Keratinocyte (primary cell): Measurements from ENCODE around the gene NPIPB8. TPM values are rescaled to one million over a fixed set of nuclear protein-coding genes. Genes with fewer than 3 reads are reported as not detected.
"Not testable (repeated sequence)": the region's sequence is repeated elsewhere in the genome, so short reads cannot be mapped to it uniquely, and the experiment has no call there.

Experiments used
- DNase-seq: peaks from one replicate; pipeline ENCODE4 v3.0.0-alpha.2; 2011; ENCODE audit warnings: low read depth, missing footprints, low spot score
- FAIRE-seq: peaks from 2 replicates; lab custom pipeline; 2011; peaks lifted over from hg19 to GRCh38; lab: Jason Lieb, UNC
- H2AFZ ChIP-seq: 2 replicates; pipeline ENCODE4 v1.6.0; 2012; ENCODE audit warnings: low read length, control low read depth, inconsistent platforms; ENCODE audit not compliant: control insufficient read depth
- H3K27ac ChIP-seq: 2 replicates; pipeline ENCODE4 v1.5.1; 2011; ENCODE audit warnings: low read length; ENCODE audit not compliant: control insufficient read depth, insufficient read depth
- H3K27me3 ChIP-seq: 3 replicates; pipeline ENCODE4 v1.6.0; 2011; ENCODE audit warnings: low read length; ENCODE audit not compliant: control insufficient read depth, insufficient read depth; ENCODE audit errors: extremely low read depth
- H3K36me3 ChIP-seq, 2 experiments: 2 replicates in 1 of 2; 3 replicates in 1 of 2; pipeline ENCODE4 v1.5.1; 2011; ENCODE audit warnings: low read length in 2 of 2, mild to moderate bottlenecking in 1 of 2; ENCODE audit not compliant: control insufficient read depth in 2 of 2, insufficient read depth in 2 of 2; ENCODE audit errors: extremely low read depth in 1 of 2
- H3K4me1 ChIP-seq: 3 replicates; pipeline ENCODE4 v1.5.1; 2011; ENCODE audit warnings: low read length; ENCODE audit not compliant: control insufficient read depth, insufficient read depth; ENCODE audit errors: extremely low read depth
- H3K4me2 ChIP-seq: 3 replicates; pipeline ENCODE4 v1.6.0; 2011; ENCODE audit warnings: low read depth, low read length; ENCODE audit not compliant: control insufficient read depth, insufficient read depth; ENCODE audit errors: extremely low read depth
- H3K4me3 ChIP-seq, 3 experiments: fragments of 200-600 bp in 1 of 3; sonication (generic) in 1 of 3; 2 replicates in 2 of 3; 3 replicates in 1 of 3; pipeline ENCODE4 v1.5.1; 2011 to 2016; ENCODE audit warnings: low read length in 3 of 3, mild to moderate bottlenecking in 3 of 3, control low read depth in 2 of 3, inconsistent platforms in 1 of 3, low read depth in 1 of 3, mixed read lengths in 1 of 3, mixed run types in 1 of 3, moderate library complexity in 1 of 3; ENCODE audit not compliant: control insufficient read depth in 2 of 3, insufficient read depth in 2 of 3; ENCODE audit errors: extremely low read depth in 1 of 3
- H3K79me2 ChIP-seq: 2 replicates; pipeline ENCODE4 v1.6.0; 2012; ENCODE audit warnings: low read length; ENCODE audit not compliant: control insufficient read depth, insufficient read depth
- H3K9ac ChIP-seq: 3 replicates; pipeline ENCODE4 v1.6.0; 2011; ENCODE audit warnings: low read length; ENCODE audit not compliant: control insufficient read depth, insufficient read depth; ENCODE audit errors: extremely low read depth
- H3K9me1 ChIP-seq: 3 replicates; pipeline ENCODE4 v1.6.0; 2011; ENCODE audit warnings: low read length; ENCODE audit not compliant: control insufficient read depth, insufficient read depth; ENCODE audit errors: extremely low read depth
- H3K9me3 ChIP-seq: 2 replicates; pipeline ENCODE4 v1.5.1; 2012; ENCODE audit warnings: low read depth, low read length; ENCODE audit not compliant: control insufficient read depth
- H4K20me1 ChIP-seq: 3 replicates; pipeline ENCODE4 v1.6.0; 2011; ENCODE audit warnings: low read length; ENCODE audit not compliant: control insufficient read depth, insufficient read depth; ENCODE audit errors: extremely low read depth
- EZH2 ChIP-seq: IDR thresholded peaks from one replicate; pipeline ENCODE4 v1.6.1; 2012; ENCODE audit warnings: inconsistent platforms, mild to moderate bottlenecking, low read length, moderate library complexity
- dilution Hi-C: fragments of 300-500 bp; cut with MboI; formaldehyde crosslinking; loops from one replicate; pipeline ENCODE4 v1.7.0; 2020; ENCODE audit warnings: low sequenced_read_pairs; ENCODE audit not compliant: extremely low pct_ligation_motif_present
- polyA plus RNA-seq, 5 experiments: library from polyadenylated mRNA; depleted of rRNA in 3 of 5; stranded (reverse) in 3 of 5; stranded (forward) in 1 of 5; unstranded in 1 of 5; fragments of >200 nt; gene quantifications; 1 replicate in 1 of 5; 2 replicates in 3 of 5; 3 replicates in 1 of 5; pipeline versions ENCODE4 v1.2.1 to v1.2.3, GENCODE V29; 2011 to 2012; ENCODE audit warnings: missing spikeins in 2 of 5, low read depth in 1 of 5, low replicate concordance in 1 of 5
- TF ChIP-seq, protein P1 (sequence below), 3 experiments: IDR thresholded peaks in 1 of 3; conservative IDR thresholded peaks in 1 of 3; optimal IDR thresholded peaks in 1 of 3; 2 replicates in 2 of 3; 3 replicates in 1 of 3; pipeline versions ENCODE3 to v1.5.1; 2011; ENCODE audit warnings: low read length in 3 of 3, mild to moderate bottlenecking in 3 of 3, moderate library complexity in 2 of 3, control low read depth in 1 of 3, inconsistent platforms in 1 of 3; ENCODE audit not compliant: insufficient read depth in 2 of 3; ENCODE audit errors: extremely low read depth in 1 of 3

Gene NPIPB8
- polyA plus RNA-seq, 1 donor (not counting 4 experiments of a cell fraction or from before 2014, with no cell fraction given) = 0.41 TPM

DNA sequence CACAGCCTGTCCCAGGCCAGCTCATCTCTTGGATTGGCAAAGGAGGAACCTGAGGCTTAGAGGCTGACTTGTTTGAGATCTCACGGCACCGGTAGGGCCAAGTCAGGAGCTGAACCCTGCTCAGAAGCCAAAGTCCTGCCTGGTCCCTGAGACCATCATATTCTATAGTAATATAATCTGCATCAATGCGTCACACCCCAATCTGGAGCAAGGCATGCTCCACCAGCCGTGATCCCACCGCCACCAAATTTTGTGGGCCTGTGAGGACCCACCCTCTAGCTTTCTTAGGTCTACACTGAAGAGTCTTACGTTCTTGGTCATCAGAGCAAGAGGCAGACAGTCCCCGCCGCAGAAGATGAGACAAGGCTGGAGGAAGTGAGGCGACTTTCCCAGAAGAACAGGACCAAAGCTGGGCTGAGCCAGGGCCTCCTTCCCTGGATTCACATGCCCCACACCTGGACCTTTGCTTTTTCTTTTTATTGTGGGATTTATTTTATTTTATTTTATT lies 30.7 kb upstream of the NPIPB8 start:
- no peaks in the 10 kb centered on the region for H3K36me3 ChIP-seq
- H4K20me1 ChIP-seq = no peaks in the 10 kb centered on the region
- H3K27ac ChIP-seq = no peak overlapping the region
- no peaks in the 10 kb centered on the region for H3K9me3 ChIP-seq
- dilution Hi-C loops = no loop called here
- DNase-seq (no peak), FAIRE-seq (no peak)
- no peaks in the 10 kb centered on the region for H3K9me1 ChIP-seq
- H3K4me2 ChIP-seq = no peak overlapping the region
- no peak overlapping the region for H3K4me3 ChIP-seq
- H2AFZ ChIP-seq = no peak overlapping the region
- no peak overlapping the region for H3K9ac ChIP-seq
- TF ChIP-seq EZH2 = no peak
- TF ChIP-seq, protein P1, sequence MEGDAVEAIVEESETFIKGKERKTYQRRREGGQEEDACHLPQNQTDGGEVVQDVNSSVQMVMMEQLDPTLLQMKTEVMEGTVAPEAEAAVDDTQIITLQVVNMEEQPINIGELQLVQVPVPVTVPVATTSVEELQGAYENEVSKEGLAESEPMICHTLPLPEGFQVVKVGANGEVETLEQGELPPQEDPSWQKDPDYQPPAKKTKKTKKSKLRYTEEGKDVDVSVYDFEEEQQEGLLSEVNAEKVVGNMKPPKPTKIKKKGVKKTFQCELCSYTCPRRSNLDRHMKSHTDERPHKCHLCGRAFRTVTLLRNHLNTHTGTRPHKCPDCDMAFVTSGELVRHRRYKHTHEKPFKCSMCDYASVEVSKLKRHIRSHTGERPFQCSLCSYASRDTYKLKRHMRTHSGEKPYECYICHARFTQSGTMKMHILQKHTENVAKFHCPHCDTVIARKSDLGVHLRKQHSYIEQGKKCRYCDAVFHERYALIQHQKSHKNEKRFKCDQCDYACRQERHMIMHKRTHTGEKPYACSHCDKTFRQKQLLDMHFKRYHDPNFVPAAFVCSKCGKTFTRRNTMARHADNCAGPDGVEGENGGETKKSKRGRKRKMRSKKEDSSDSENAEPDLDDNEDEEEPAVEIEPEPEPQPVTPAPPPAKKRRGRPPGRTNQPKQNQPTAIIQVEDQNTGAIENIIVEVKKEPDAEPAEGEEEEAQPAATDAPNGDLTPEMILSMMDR (optimal IDR thresholded peaks at IDR 0.05 in 1 of 3, IDR thresholded peaks at IDR 0.05 in 1 of 3, conservative IDR thresholded peaks at IDR 0.05 in 1 of 3; ENCODE audit: extremely low read depth in 1 of 3, insufficient read depth in 2 of 3, low read length in 3 of 3) = no peak
- no peaks in the 10 kb centered on the region for H3K27me3 ChIP-seq
- H3K4me1 ChIP-seq = no peaks in the 10 kb centered on the region
- no peaks in the 10 kb centered on the region for H3K79me2 ChIP-seq

DNA sequence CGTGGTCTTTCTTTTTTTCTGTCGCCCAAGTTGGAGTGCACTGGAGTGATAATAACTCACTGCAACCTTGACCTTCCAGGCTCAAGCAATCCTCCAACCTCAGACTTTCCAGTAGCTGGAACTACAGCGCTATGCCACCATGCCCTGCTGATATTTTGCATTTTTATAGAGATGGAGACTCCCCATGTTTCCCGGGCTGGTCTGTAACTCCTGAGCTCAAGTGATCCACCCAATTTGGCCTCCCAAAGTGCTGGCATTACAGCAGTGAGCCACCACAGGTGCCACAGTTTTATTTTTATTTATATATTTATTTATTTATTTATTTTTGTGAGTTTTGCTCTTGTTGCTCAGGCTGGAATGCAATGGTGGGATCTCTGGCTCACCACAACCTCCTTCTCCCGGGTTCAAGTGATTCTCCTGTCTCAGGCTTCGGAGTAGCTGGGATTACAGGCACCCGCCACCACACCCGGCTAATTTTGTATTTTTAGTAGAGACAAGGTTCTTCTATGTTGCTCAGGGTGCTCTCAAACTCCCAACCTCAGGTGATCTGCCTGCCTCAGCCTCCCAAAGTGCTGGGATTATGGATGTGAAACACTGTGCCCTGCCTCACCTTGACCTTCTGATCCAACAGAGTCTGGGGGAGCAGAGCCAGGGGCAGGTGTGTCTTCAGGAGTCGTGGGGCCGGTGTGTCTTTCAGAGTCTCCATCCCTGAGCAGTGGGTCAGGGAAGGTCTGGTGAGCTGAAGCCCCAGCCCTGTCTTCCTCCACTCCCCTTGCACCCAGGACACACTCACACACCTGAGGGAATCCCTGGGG lies 30.0 kb upstream of the NPIPB8 start:
- H3K4me2 ChIP-seq, H3K27ac ChIP-seq, H3K9ac ChIP-seq, H3K9me1 ChIP-seq, FAIRE-seq, H3K4me3 ChIP-seq, H3K79me2 ChIP-seq, H3K9me3 ChIP-seq, H3K4me1 ChIP-seq, H3K27me3 ChIP-seq, DNase-seq, H2AFZ ChIP-seq, H3K36me3 ChIP-seq, dilution Hi-C loops, H4K20me1 ChIP-seq: not testable (repeated sequence)

DNA sequence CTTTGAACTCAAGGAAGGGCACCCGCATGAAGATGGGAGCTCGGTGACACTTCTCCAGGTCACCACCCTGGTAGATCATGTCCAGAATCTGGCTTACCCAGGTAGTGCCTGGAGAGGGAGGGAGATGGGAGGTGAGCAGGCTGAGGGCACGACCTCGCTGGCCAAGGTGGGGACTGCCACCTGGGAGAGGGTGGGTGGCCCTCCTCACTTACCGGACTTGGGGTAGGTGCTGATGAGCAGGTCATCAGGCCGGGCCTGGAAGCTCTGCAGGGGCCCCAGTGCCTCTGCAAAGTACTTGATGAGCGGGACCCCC lies 29.4 kb upstream of the NPIPB8 start:
- H3K4me2 ChIP-seq, H3K4me3 ChIP-seq, H3K9ac ChIP-seq, H3K27me3 ChIP-seq, H3K27ac ChIP-seq, H4K20me1 ChIP-seq, H3K79me2 ChIP-seq, H3K9me3 ChIP-seq, H3K36me3 ChIP-seq, H3K4me1 ChIP-seq, FAIRE-seq, H2AFZ ChIP-seq, dilution Hi-C loops, H3K9me1 ChIP-seq, DNase-seq: not testable (repeated sequence)

DNA sequence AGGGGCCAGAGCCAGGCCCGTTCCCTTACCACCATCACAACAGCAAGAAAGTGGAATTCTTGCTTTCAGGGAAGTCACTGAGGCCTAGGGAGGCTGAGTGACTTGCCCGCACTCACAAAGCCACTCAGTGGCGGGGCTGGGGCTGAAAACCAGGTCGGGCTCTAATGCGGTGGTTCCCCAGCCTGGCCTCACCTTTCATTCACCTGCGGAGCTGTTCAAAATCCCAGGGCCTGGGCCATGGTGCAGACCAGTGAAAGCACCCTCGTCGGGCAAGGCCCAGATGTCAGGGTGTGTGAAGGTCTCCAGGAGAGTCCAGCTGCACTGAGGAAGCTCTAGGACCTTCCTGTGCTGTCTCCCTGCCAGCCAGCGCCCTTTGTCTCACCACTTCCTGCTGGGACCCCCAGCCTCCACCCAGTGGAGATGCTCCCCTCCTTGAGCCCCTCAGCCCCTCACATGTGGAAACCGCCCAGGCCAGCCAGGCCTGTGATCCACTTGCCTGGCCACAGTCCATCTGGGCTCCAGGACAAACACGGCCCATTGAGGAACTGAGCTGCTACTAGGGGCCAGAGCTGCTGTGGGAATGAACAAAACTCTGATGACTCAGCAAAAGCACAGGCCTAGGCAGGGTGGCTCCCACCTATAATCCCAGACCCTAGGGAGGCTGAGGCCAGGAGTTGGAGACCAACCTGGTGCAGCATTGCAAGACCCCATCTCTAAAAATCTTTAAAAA lies 28.8 kb upstream of the NPIPB8 start:
- H3K4me1 ChIP-seq, FAIRE-seq, H4K20me1 ChIP-seq, H3K4me2 ChIP-seq, H3K36me3 ChIP-seq, H3K27me3 ChIP-seq, H3K27ac ChIP-seq, H2AFZ ChIP-seq, dilution Hi-C loops, H3K9me1 ChIP-seq, H3K9ac ChIP-seq, H3K9me3 ChIP-seq, H3K79me2 ChIP-seq, H3K4me3 ChIP-seq, DNase-seq: not testable (repeated sequence)
